ENCODE results near the gene HES5.

DNA sequence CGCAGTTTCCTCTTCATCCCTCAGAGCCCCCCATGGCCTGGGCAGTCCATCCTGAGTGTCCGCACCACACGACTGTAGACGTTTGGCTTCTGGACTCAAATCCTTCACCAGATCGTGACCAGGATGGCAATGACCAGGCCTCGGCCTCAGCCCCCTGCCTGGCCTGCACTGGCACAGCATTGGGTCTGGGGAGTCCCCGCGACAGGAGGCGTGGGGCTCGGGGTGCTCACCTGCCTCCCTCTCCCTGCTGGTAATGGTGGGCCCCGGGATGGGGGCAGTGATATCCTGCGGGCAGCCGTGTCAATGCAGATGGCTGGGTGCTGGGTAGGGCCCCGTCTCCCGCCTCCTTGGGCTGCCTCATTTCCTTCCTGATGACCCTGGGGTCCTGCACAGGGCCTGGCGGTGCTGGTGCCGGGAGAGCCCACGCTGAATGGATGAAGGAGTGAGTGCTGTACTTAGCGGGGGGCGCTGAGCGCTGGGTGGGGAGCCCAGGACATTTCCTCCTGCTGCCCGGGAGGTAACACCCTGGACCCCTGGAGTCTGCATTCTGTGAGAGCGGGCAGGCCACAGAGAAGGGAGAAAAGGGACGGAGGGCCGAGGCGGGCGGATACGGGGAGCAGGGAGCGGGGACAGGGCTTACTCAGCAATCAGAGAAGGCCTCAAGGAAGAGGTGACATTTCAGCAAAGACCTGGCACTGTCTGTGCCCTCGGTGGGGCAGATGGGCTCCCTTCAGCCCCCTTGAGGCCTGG lies 24.0 kb upstream of the HES5 start:
- TF ChIP-seq CTCF (IDR thresholded peaks at IDR 0.05): no peak
- no peak for TF ChIP-seq POLR2A (IDR thresholded peaks at IDR 0.05)
